GM12878 (cell line): ENCODE measurements around the gene ZNF608. TPM values are rescaled to one million over a fixed set of nuclear protein-coding genes. Genes with fewer than 3 reads are reported as not detected.

Source experiments
- ATAC-seq: fragments of 200-7000 bp; cut with Tn5 transposase; 3 replicates; pipeline ENCODE4 v1.9.1; 2020; ENCODE audit warnings: mild to moderate bottlenecking, moderate library complexity
- BruUV-seq: library from RNA; stranded (reverse); fragments of 400-500 nt; replicated peaks from 2 replicates; lab custom pipeline; 2021; lab: Mats Ljungman, UMichigan
- CTCF ChIA-PET: fragments of 300-600 bp; sonication (Branson Sonifier 250); formaldehyde crosslinking; extraction: SDS; loops from one replicate; lab custom pipeline; 2021; ENCODE audit warnings: inconsistent platforms; lab: Yijun Ruan, JAX
- POLR2A ChIA-PET: fragments of 350-600 bp; formaldehyde crosslinking; extraction: SDS; loops from one replicate; lab custom pipeline; 2021; ENCODE audit warnings: inconsistent platforms; lab: Charles Lee
- RAD21 ChIA-PET: fragments of 300-600 bp; sonication (Branson Sonifier 250); formaldehyde crosslinking; loops from one replicate; lab custom pipeline; 2023; ENCODE audit warnings: antibody characterized with exemption; ENCODE audit not compliant: unreplicated experiment; lab: Charles Lee
- SMC1A ChIA-PET: fragments of 300-600 bp; sonication (Branson Sonifier 250); formaldehyde crosslinking; loops from one replicate; lab custom pipeline; 2023; ENCODE audit not compliant: unreplicated experiment, uncharacterized antibody; lab: Charles Lee
- DNase-seq: peaks from one replicate; pipeline ENCODE4 v3.0.0-alpha.2; 2011; ENCODE audit warnings: low read depth, low spot score
- FAIRE-seq: peaks from 3 replicates; lab custom pipeline; 2011; peaks lifted over from hg19 to GRCh38; lab: Jason Lieb, UNC
- H2AFZ ChIP-seq: 2 replicates; pipeline ENCODE4 v1.6.0; 2011; ENCODE audit warnings: low read depth, low read length, control low read depth; ENCODE audit not compliant: control insufficient read depth
- H3K27ac ChIP-seq: 2 replicates; pipeline ENCODE4 v1.5.1; 2011; ENCODE audit warnings: control low read depth; ENCODE audit not compliant: control insufficient read depth, insufficient read depth
- H3K27me3 ChIP-seq, 2 experiments: replicated peaks in 1 of 2; 2 replicates each; pipeline versions ENCODE4 v1.6.0 to v1.6.1; 2011; ENCODE audit warnings: low read length in 1 of 2; ENCODE audit not compliant: control insufficient read depth in 2 of 2, insufficient read depth in 2 of 2
- H3K36me3 ChIP-seq, 2 experiments: 2 replicates each; pipeline ENCODE4 v1.5.1; 2011; ENCODE audit warnings: low read length in 1 of 2; ENCODE audit not compliant: control insufficient read depth in 2 of 2, insufficient read depth in 2 of 2
- H3K4me1 ChIP-seq: 2 replicates; pipeline ENCODE4 v1.6.1; 2011; ENCODE audit warnings: mild to moderate bottlenecking, low read length, moderate library complexity, mixed read lengths; ENCODE audit not compliant: control insufficient read depth, insufficient read depth
- H3K4me2 ChIP-seq: 2 replicates; pipeline ENCODE4 v1.6.0; 2011; ENCODE audit warnings: control low read depth; ENCODE audit not compliant: control insufficient read depth, insufficient read depth
- H3K4me3 ChIP-seq: fragments of 200-600 bp; sonication (generic); 2 replicates; pipeline ENCODE4 v1.5.1; 2016
- H3K79me2 ChIP-seq: 2 replicates; pipeline ENCODE4 v1.6.0; 2011; ENCODE audit warnings: low read length; ENCODE audit not compliant: control insufficient read depth, insufficient read depth
- H3K9ac ChIP-seq: 2 replicates; pipeline ENCODE4 v1.8.0; 2011; ENCODE audit warnings: low read length, control low read depth, mixed read lengths; ENCODE audit not compliant: control insufficient read depth, insufficient read depth
- H3K9me3 ChIP-seq: replicated peaks from 3 replicates; pipeline ENCODE4 v1.5.1; 2011; ENCODE audit warnings: mild to moderate bottlenecking, low read length; ENCODE audit not compliant: control insufficient read depth, insufficient read depth
- H4K20me1 ChIP-seq: 2 replicates; pipeline ENCODE4 v1.6.0; 2011; ENCODE audit not compliant: control insufficient read depth, insufficient read depth
- CBFB ChIP-seq: IDR thresholded peaks from 2 replicates; pipeline ENCODE4 v1.6.1; 2016; ENCODE audit warnings: antibody characterized with exemption, low read depth
- DPF2 ChIP-seq: fragments of 450-650 bp; IDR thresholded peaks from 2 replicates; pipeline ENCODE4 v1.6.1; 2017; ENCODE audit warnings: mild to moderate bottlenecking
- ELK1 ChIP-seq: IDR thresholded peaks from 2 replicates; pipeline ENCODE4 v1.6.1; 2012; ENCODE audit warnings: low read depth, low read length, improper control_type of control experiment
- FOS ChIP-seq: IDR thresholded peaks from 3 replicates; pipeline ENCODE4 v1.6.1; 2011; ENCODE audit warnings: borderline replicate concordance; ENCODE audit not compliant: insufficient read length; ENCODE audit errors: extremely low read depth
- HDAC2 ChIP-seq: fragments of 200-600 bp; sonication (generic); IDR thresholded peaks from 2 replicates; pipeline ENCODE4 v1.6.1; 2017
- HDGF ChIP-seq: fragments of 450-650 bp; IDR thresholded peaks from 2 replicates; pipeline ENCODE4 v1.6.1; 2016; ENCODE audit warnings: antibody characterized with exemption
- IKZF1 ChIP-seq: fragments of 450-650 bp; conservative IDR thresholded peaks from 2 replicates; pipeline ENCODE4 v1.6.1; 2017; ENCODE audit warnings: antibody characterized with exemption, mild to moderate bottlenecking
- KDM1A ChIP-seq: fragments of 200-600 bp; sonication (generic); IDR thresholded peaks from 2 replicates; pipeline ENCODE4 v1.6.1; 2016; ENCODE audit warnings: borderline replicate concordance
- MEF2B ChIP-seq: fragments of 450-650 bp; IDR thresholded peaks from 2 replicates; pipeline ENCODE4 v1.6.1; 2018; ENCODE audit warnings: mild to moderate bottlenecking, moderate library complexity; ENCODE audit not compliant: partially characterized antibody, poor library complexity, severe bottlenecking
- NFYA ChIP-seq: IDR thresholded peaks from 2 replicates; pipeline ENCODE4 v1.6.1; 2011; ENCODE audit warnings: low read depth, mild to moderate bottlenecking, low read length, improper control_type of control experiment, borderline replicate concordance
- NR2C2 ChIP-seq: IDR thresholded peaks from 2 replicates; pipeline ENCODE4 v1.6.1; 2011; ENCODE audit warnings: borderline replicate concordance, low read depth; ENCODE audit not compliant: control insufficient read depth, insufficient read length
- RB1 ChIP-seq: fragments of 450-650 bp; formaldehyde crosslinking; IDR thresholded peaks from 2 replicates; pipeline ENCODE4 v1.6.1; 2017; ENCODE audit warnings: mild to moderate bottlenecking, borderline replicate concordance
- ZNF687 ChIP-seq: fragments of 450-650 bp; IDR thresholded peaks from 2 replicates; pipeline ENCODE4 v1.6.1; 2017; ENCODE audit warnings: mild to moderate bottlenecking, moderate library complexity
- WGBS: methylation state at CpG from one replicate; pipeline ENCODE4 v1.1.6; 2016; ENCODE audit warnings: low lambda C conversion rate; ENCODE audit not compliant: insufficient replicate concordance, insufficient coverage; ENCODE audit errors: missing lambda C conversion rate; 5-methylcytosine and 5-hydroxymethylcytosine counted together
- in situ Hi-C: fragments of 300-500 bp; cut with MboI; formaldehyde crosslinking; loops from 9 replicates; pipeline ENCODE4 v1.14.3; 2018; ENCODE audit warnings: mixed read lengths
- intact Hi-C: fragments of 100-400 bp; cut with micrococcal nuclease; formaldehyde crosslinking; loops from one replicate; pipeline ENCODE4 v1.14.2; 2022; ENCODE audit not compliant: unreplicated experiment
- polyA plus RNA-seq, 11 experiments: library from polyadenylated mRNA; depleted of rRNA in 4 of 11; unstranded in 6 of 11; stranded (reverse) in 5 of 11; fragments of >200 nt; fragmentation: Nextera tagmentation in 4 of 11; fragmentation: Illumina TruSeq in 1 of 11; extraction: Ambion mirVana in 4 of 11; extraction: Trizol in 1 of 11; gene quantifications; 1 replicate in 1 of 11; 2 replicates in 10 of 11; pipeline versions ENCODE4 v1.2.1 to v1.2.3, GENCODE V29; 2011 to 2016; ENCODE audit warnings: inconsistent platforms in 2 of 11, missing spikeins in 2 of 11, low read depth in 1 of 11
- total RNA-seq, 4 experiments: library from RNA; depleted of rRNA in 3 of 4; stranded (reverse); fragments of >200 nt in 3 of 4; fragmentation: Illumina TruSeq in 1 of 4; extraction: Trizol in 1 of 4; gene quantifications; 2 replicates each; pipeline versions ENCODE4 v1.2.1 to v1.2.3, GENCODE V29; 2013 to 2021
- TF ChIP-seq, protein P1 (sequence below): IDR thresholded peaks from 2 replicates; pipeline ENCODE4 v1.6.1; 2011; ENCODE audit warnings: borderline replicate concordance, low read depth, mild to moderate bottlenecking, moderate library complexity, mixed read lengths, low read length; ENCODE audit not compliant: insufficient read depth; ENCODE audit errors: extremely low read length

The ZNF608 gene
- total and polyA plus RNA-seq, 10 of the 15 experiments (the other 5 are each of a cell fraction or from before 2014, with no cell fraction given): 0.19 to 6.7 (median 0.64) TPM

DNA sequence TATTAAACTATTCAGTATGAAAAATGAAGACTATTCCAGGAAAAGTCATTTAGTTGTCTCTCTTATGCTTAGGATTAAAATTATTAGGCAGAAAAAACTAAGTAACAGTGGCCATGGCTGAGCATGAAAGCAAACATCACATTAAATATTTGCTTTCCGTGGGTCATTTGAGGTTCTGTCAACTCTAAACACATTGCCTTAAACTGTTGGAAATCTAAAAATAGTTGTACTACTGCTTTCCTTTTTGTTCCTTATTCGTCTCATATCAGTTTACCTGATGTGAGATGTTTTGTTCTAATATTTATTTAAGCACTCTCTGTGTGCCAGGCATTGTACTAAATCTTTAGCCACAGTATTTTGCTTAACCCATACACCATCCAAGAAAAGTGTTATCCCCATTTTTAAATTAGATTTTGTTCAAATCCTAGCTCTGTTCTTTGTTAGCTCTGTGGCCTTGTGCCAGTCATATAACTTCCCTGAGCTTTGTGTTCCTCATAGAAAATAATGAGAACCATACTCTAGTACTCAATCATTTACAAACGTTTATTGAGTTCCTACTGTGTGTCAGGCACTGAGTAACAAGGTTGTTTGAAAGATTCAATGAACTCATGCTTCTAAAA lies 18.7 kb upstream of the ZNF608 start:
- ChIA-PET POLR2A (no interaction called here), RAD21 (interaction anchor here (0.9 to 1.4 kb wide), 2 partner anchors 137 to 144 kb away, joined by 3 read pairs; no protein-coding TSS in a partner anchor)
- Histone ChIP-seq H2AFZ (no peak overlapping the region), H4K20me1 (no peaks in the 10 kb centered on the region), H3K9ac (no peak overlapping the region), H3K4me1 (no peaks in the 10 kb centered on the region), H3K36me3 (no peaks in the 10 kb centered on the region)
- intact Hi-C loops: no loop called here
- BruUV-seq: no TSS peak
- 24% methylated on average over 3 of the region's 3 CpGs for WGBS
- no peak for ATAC-seq
- TF ChIP-seq, protein P1, sequence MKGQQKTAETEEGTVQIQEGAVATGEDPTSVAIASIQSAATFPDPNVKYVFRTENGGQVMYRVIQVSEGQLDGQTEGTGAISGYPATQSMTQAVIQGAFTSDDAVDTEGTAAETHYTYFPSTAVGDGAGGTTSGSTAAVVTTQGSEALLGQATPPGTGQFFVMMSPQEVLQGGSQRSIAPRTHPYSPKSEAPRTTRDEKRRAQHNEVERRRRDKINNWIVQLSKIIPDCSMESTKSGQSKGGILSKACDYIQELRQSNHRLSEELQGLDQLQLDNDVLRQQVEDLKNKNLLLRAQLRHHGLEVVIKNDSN: no peak
- TF ChIP-seq CBFB: no peak
- TF ChIP-seq HDGF: no peak
- TF ChIP-seq KDM1A: no peak
- TF ChIP-seq DPF2: no peak
- TF ChIP-seq ZNF687: no peak
- no peak for TF ChIP-seq HDAC2
- no peak for TF ChIP-seq NFYA
- no peak for TF ChIP-seq FOS
- no peak for TF ChIP-seq IKZF1
- TF ChIP-seq ELK1: no peak
- TF ChIP-seq NR2C2: no peak
- TF ChIP-seq RB1: no peak
- no peak for TF ChIP-seq MEF2B
- TF ChIP-seq, all 136 proteins: peak for 0
- ChIA-PET SMC1A (interaction anchor here (0.8 to 2.6 kb wide), 4 partner anchors 12 to 42 kb away, joined by 3 to 9 read pairs (median 6); no protein-coding TSS in a partner anchor), CTCF (interaction anchor here (1.8 kb wide), 1 partner anchor 13 kb away, joined by 5 read pairs; no protein-coding TSS in a partner anchor)
- no peak for FAIRE-seq
- DNase-seq: no peak
- Histone ChIP-seq H3K9me3 (no peaks in the 10 kb centered on the region), H3K27ac (no peak overlapping the region), H3K27me3 (no peaks in the 10 kb centered on the region), H3K4me2 (no peak overlapping the region), H3K79me2 (no peaks in the 10 kb centered on the region), H3K4me3 (no peak overlapping the region)
- in situ Hi-C loops: no loop called here
